NCI-H748 (cell line): ENCODE measurements around the gene AGGF1.
"Not testable (repeated sequence)": the region's sequence is repeated elsewhere in the genome, so short reads cannot be mapped to it uniquely, and the experiment has no call there.

Source experiments
- DNase-seq: peaks from one replicate; lab custom pipeline; 2025; ENCODE audit not compliant: unreplicated experiment; lab: John Stamatoyannopoulos, UW

The AGGF1 gene

GRCh38 chr5:77083088-77083487, 52.9 kb downstream of the AGGF1 start:
- DNase-seq = no peak

DNA sequence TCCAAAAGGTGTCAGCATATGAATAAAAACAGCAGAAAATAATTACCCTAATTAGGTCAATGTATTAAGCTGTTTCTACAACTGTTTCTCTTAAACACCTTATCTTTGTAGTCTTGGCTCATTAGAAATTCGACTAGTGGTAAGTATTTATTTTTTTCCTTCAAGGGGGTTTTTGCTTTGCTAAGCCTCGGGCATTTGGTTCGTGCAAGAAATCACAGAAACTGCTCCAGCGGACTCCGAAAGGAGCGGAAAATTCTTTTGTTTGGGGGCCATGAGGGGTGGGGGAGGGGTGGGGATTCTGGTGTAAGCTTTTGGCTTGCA, 56.1 kb downstream of the AGGF1 start:
- no peak for DNase-seq

- DNase-seq = peak; percentile 91
Observed at GRCh38 chr5:77086689-77087483, 56.7 kb downstream of the AGGF1 start, which contains the start of gene ZBED3. ZBED3 (minus strand) TSS chr5:77087285; CDS start chr5:77077878, 9,407 bp downstream.

GRCh38 chr5:77087484-77088261, 57.5 kb downstream of the AGGF1 start:
- DNase-seq = no peak

DNA sequence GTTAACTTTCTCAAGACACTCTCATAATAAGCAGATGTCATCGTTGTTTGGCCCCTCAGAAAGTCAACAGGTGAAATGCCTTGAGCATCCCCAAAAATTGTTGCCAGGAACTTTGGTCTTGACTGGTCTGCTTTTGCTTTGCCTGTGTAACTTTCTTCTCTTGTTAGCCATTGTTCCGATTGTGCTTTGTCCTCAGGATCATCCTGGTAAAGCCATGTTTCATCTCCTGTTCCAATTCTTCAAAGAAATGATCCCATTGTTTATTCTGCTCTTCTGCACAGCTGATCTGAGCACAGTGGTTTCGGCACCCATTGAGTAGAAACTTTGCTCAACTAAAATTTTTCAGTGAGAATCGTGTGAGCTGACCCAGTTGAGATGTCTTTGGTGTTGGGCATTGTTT, 65.0 kb downstream of the AGGF1 start:
- DNase-seq = no peak

DNA sequence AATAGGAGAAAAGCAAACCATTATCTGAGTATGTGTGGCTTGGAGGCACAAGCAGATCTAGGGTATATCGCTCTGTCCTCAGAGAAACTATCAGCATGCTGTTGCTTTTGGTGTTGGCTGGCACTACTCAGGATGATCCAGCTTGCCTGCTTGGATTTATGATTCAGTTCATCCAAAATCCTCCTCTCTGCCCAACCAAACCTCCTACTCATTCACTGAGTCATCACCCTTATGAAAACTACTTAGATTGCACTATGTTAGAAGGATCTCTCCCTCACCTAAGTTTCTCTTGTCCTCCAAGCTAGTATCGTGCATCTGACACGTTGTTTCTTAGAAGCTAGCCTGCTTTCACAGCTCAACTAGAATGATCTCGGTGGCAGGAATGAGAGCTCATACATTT, 71.1 kb downstream of the AGGF1 start:
- DNase-seq = no peak

DNA sequence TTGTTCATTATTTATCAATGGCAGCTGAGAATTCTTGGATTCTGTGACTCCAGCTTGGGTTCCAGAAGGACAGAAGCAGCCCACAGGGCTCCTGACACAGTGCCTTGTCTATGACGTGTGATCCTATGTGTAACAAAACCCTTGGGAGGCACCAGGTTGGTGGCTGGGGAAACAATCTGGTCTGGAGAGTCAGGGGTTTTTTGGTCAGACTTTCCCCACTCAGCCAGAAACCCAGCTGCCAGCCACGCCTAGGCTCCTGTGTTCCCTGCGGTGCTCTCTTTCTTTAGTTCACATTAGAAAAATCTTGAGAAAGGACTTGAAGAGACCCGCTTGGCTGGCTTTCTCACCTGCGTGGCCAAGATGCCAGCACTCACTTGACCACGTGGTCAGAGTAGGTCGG, 72.3 kb downstream of the AGGF1 start:
- DNase-seq = no peak

- no peak for DNase-seq
Observed at GRCh38 chr5:77103457-77103856, 73.3 kb downstream of the AGGF1 start.

DNA sequence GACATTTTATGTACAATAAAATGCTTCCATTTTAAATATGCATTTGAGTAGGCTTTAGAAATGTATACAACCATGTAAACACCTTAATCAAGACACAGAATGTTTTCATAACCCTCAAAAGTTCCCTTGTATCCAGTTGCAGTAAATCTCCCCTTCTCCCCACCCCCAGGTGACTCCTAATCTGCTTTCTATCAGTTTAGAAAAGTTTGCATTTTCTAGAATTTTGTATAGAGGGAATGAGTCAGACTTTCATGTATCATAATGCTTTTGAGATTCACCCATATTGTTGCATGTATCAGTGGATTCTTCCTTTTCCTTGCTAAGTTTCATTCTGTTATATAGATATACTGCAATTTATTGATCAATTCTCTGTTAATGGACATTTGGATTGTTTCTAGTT, 74.6 kb downstream of the AGGF1 start:
- DNase-seq = no peak

DNA sequence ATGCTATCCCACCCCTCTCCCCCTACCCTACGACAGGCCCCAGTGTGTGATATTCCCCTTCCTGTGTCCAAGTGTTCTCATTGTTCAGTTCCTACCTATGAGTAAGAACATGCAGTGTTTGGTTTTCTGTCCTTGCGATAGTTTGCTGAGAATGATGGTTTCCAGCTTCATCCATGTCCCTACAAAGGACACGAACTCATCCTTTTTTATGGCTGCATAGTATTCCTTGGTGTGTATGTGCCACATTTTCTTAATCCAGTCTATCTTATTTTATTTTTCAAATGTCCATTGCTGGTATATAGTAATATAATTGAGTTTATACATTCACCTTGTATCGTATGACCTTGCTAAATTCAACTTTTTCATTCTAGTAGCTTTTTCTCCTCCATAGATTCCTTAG, 76.8 kb downstream of the AGGF1 start:
- DNase-seq = not testable (repeated sequence)
